ENCODE data around the gene AGAP1.

AGAP1 gene

DNA sequence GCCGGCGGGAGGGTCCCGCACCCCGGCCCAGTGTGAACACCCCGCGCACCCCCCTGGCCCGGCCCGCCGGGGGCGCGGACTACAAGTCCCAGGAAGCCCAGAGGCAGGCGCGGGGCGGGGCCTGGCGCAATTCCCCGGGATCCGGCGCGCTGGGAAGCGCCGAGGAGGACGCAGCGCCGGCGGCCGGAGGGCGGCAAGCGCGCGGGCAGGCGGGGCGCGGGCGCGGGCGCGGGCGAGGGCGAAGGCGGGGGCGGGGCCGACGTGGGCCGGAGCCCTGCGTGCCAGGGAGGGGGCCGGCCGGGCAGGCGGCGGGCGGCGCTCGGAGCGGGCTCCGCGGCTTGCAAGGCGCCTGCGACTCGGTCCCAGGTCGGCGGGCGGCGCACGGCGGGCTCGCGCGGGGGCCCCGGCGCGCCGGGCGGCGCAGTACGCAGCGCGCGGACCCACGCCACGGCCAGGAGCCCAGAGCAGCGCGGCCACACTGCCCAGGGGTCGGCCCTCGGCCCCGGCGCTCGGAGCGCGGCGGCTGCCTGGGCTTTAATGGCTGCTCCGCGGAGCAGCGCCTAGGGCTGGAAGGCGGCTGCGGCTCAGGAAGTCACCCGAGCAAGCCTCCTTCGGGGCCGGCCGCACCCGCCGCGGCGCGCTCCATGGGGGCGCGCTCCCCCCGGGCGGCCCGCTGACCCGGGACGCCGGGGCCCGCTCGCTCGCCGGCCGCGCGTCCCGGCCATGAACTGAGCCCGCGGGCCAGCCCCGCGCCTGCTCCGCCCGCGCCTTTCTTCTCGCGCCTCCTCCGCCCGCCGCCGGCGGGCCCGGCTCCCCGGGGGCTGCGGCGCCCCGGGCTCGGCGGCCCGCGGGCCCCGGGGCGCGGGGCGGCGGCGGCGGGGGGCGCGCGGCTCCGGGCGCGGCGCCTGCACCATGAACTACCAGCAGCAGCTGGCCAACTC, at the start of gene AGAP1:
Gene AGAP1 (plus strand): TSS at position 269 of the 941 bp plus-strand sequence.
- H3K27ac ChIP-seq (ENCODE audit: low read depth, low read length), result 0 out of 2 replicates have a peak within 1 kb of the TSS, but pooled peaks have one; percentile 36
- peaks cover 10% of the 10 kb centered on the region; the same call in 1 of the 2 replicates for H3K27me3 ChIP-seq (ENCODE audit: control insufficient read depth, insufficient read depth, low read length)
- peaks cover 34% of the 10 kb centered on the region for H3K4me1 ChIP-seq (ENCODE audit: control insufficient read depth, insufficient read depth, low read length)
- H3K4me3 ChIP-seq (ENCODE audit: low read depth, low read length), result peak within 1 kb of the TSS; percentile 94
- H3K9me3 ChIP-seq (ENCODE audit: control insufficient read depth, insufficient read depth, low read depth, low read length), result peaks cover 3% of the 10 kb centered on the region; the same call in 1 of the 2 replicates
- no peaks in the 10 kb centered on the region for H3K36me3 ChIP-seq (ENCODE audit: control insufficient read depth, insufficient read depth, low read length)
- peak within 1 kb of the TSS; percentile 75 for H3K9ac ChIP-seq (ENCODE audit: low read length)

DNA sequence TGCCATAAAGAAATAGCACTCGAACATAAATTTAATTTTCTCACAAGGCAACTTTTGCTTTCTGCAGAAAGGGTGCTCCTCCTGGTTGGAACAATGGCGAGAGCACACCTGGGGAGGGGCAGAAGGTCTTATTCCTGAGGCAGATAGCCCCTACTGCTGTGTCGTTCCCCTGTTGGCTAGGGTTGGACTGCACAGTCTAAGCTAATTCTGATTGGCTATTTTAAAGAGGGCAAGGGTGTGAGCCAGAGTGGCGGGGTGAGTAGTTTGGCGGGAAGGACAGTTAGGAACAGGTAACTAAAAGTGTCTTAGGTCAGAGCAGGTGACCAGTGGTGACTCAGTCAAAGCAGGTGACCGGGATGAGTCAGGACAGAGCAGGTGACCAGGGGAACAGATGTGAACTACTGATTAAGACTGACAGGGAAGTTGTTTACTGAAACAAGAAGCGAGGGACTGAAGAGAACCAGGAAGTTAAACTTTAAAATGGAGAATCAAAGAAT, 49.7 kb upstream of the AGAP1 start:
- no peak overlapping the region for H3K9ac ChIP-seq (ENCODE audit: low read length)
- H3K9me3 ChIP-seq (ENCODE audit: control insufficient read depth, insufficient read depth, low read depth, low read length), result peaks cover 14% of the 10 kb centered on the region; the same call in 1 of the 2 replicates
- no peaks in the 10 kb centered on the region for H3K36me3 ChIP-seq (ENCODE audit: control insufficient read depth, insufficient read depth, low read length)
- no peak overlapping the region for H3K4me3 ChIP-seq (ENCODE audit: low read depth, low read length)
- H3K27ac ChIP-seq (ENCODE audit: low read depth, low read length), result no peak overlapping the region
- no peaks in the 10 kb centered on the region for H3K4me1 ChIP-seq (ENCODE audit: control insufficient read depth, insufficient read depth, low read length)
- no peaks in the 10 kb centered on the region for H3K27me3 ChIP-seq (ENCODE audit: control insufficient read depth, insufficient read depth, low read length)

DNA sequence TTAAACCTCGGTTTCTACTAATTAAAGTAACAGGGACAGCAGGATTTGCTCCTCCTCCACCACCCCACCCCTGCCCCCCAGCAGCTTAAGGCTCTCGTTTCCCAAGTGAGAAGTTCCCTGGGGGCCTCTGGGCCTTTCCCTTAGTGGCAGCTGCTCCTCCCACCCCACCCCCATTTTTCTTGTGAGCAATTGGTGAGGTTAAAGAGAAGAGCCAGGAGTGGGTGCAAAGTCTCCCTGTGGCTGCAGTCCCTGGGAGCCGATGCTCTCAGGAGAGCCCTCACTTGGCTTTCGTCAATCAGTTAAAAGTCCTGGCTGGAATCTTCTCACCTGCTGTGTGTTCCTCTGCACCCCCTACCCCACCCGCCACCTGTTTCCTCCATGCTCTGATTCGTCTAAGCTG, 48.7 kb upstream of the AGAP1 start:
- Histone ChIP-seq H3K27me3 (ENCODE audit: control insufficient read depth, insufficient read depth, low read length) (no peaks in the 10 kb centered on the region), H3K9ac (ENCODE audit: low read length) (no peak overlapping the region), H3K9me3 (ENCODE audit: control insufficient read depth, insufficient read depth, low read depth, low read length) (peaks cover 14% of the 10 kb centered on the region; the same call in 1 of the 2 replicates), H3K27ac (ENCODE audit: low read depth, low read length) (no peak overlapping the region), H3K4me1 (ENCODE audit: control insufficient read depth, insufficient read depth, low read length) (no peaks in the 10 kb centered on the region), H3K4me3 (ENCODE audit: low read depth, low read length) (no peak overlapping the region), H3K36me3 (ENCODE audit: control insufficient read depth, insufficient read depth, low read length) (no peaks in the 10 kb centered on the region)

DNA sequence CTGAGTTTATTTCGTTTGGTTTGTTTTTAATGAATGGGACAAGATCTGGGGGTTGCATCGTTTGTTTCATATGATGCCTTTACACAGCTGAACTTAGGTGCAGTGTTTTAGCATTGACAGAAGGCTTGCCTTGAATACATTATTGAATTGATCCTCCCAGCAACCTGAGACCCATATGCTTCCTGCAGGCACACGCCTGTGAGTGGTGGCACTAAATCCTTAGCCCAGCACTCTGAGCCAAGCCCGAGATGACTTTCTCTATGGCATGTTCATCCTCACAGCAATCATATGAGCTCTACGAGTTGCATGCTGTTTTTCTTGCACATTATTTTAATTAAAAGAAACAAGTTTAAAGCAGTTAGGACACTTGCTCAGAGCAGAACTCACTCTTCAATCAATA, 47.8 kb upstream of the AGAP1 start:
- H3K9me3 ChIP-seq (ENCODE audit: control insufficient read depth, insufficient read depth, low read depth, low read length), result peaks cover 14% of the 10 kb centered on the region; the same call in 1 of the 2 replicates
- no peak overlapping the region for H3K27ac ChIP-seq (ENCODE audit: low read depth, low read length)
- H3K4me3 ChIP-seq (ENCODE audit: low read depth, low read length), result no peak overlapping the region
- no peak overlapping the region for H3K9ac ChIP-seq (ENCODE audit: low read length)
- H3K36me3 ChIP-seq (ENCODE audit: control insufficient read depth, insufficient read depth, low read length), result no peaks in the 10 kb centered on the region
- no peaks in the 10 kb centered on the region for H3K27me3 ChIP-seq (ENCODE audit: control insufficient read depth, insufficient read depth, low read length)
- no peaks in the 10 kb centered on the region for H3K4me1 ChIP-seq (ENCODE audit: control insufficient read depth, insufficient read depth, low read length)

DNA sequence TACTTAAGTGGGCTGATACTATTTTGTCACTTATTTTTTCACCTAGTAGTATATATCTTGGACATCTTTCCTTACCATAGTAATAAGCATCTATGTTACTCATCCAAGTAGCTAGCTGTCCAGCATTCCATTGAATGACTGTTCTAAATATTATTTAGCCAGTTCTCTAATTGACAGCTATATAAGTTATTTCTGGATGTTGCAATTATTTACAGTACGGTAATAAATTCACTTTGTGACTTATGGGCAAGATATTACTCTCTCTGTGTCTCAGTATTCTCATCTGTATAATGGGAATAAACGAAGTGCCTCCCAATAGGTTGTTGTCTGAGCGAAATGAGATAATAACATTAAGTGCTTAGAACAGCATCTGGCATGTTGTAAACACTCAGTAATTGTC, 46.6 kb upstream of the AGAP1 start:
- Histone ChIP-seq H3K27me3 (ENCODE audit: control insufficient read depth, insufficient read depth, low read length) (no peaks in the 10 kb centered on the region), H3K36me3 (ENCODE audit: control insufficient read depth, insufficient read depth, low read length) (no peaks in the 10 kb centered on the region), H3K4me3 (ENCODE audit: low read depth, low read length) (no peak overlapping the region), H3K9ac (ENCODE audit: low read length) (no peak overlapping the region), H3K27ac (ENCODE audit: low read depth, low read length) (no peak overlapping the region), H3K9me3 (ENCODE audit: control insufficient read depth, insufficient read depth, low read depth, low read length) (peaks cover 14% of the 10 kb centered on the region; the same call in 1 of the 2 replicates), H3K4me1 (ENCODE audit: control insufficient read depth, insufficient read depth, low read length) (no peaks in the 10 kb centered on the region)

DNA sequence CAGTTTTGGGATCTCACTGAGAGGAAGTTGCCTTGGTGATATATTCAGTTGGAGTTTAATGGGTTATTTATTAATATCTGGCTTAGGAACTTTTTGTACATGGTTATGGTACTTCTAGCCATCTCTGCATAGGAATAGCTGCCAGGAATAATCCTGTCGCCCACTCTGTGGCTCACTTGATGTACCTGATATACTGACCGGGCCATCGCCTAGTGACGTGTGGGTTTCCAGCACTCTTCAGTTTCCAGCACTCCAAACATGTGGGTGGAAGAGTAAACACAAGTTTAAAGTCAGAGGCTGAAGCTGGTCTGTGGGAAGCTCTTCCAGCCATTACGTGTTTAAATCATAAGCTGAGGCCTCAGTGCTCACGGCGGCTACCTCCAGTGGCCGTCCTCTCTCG, 44.3 kb upstream of the AGAP1 start:
- no peak overlapping the region for H3K9ac ChIP-seq (ENCODE audit: low read length)
- H3K36me3 ChIP-seq (ENCODE audit: control insufficient read depth, insufficient read depth, low read length), result no peaks in the 10 kb centered on the region
- no peaks in the 10 kb centered on the region for H3K9me3 ChIP-seq (ENCODE audit: control insufficient read depth, insufficient read depth, low read depth, low read length)
- no peak overlapping the region for H3K27ac ChIP-seq (ENCODE audit: low read depth, low read length)
- no peak overlapping the region for H3K4me3 ChIP-seq (ENCODE audit: low read depth, low read length)
- H3K27me3 ChIP-seq (ENCODE audit: control insufficient read depth, insufficient read depth, low read length), result no peaks in the 10 kb centered on the region
- H3K4me1 ChIP-seq (ENCODE audit: control insufficient read depth, insufficient read depth, low read length), result no peaks in the 10 kb centered on the region

DNA sequence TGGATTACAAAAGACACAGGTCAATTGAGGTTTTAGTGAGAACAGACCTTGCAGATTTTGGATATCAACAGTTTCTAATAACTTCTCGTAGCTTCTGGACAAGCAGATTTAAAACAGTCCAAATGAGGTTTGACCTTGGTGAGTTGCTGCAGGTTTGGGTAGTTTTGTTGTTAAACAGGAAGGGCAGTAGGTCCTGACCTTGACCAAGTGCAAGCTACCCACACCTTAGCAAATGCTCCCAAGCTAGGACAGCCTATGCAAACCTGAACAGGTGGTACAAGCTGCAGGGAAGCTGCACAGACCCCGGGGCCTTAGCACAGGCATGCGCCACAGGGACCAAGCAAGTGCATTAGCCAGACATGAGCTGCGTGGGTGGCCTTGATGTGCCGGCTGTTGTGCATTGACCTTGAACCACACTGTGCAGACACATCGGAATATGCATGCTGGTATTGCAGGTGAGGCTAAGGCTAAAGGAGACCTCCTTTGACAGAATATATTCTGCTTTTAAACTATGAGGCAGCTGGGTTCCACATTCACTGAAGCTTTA, 40.2 kb upstream of the AGAP1 start:
- Histone ChIP-seq H3K27me3 (ENCODE audit: control insufficient read depth, insufficient read depth, low read length) (no peaks in the 10 kb centered on the region), H3K9ac (ENCODE audit: low read length) (no peak overlapping the region), H3K4me3 (ENCODE audit: low read depth, low read length) (no peak overlapping the region), H3K4me1 (ENCODE audit: control insufficient read depth, insufficient read depth, low read length) (no peaks in the 10 kb centered on the region; the same call in 1 of the 2 replicates), H3K9me3 (ENCODE audit: control insufficient read depth, insufficient read depth, low read depth, low read length) (no peaks in the 10 kb centered on the region), H3K36me3 (ENCODE audit: control insufficient read depth, insufficient read depth, low read length) (no peaks in the 10 kb centered on the region), H3K27ac (ENCODE audit: low read depth, low read length) (no peak overlapping the region)

DNA sequence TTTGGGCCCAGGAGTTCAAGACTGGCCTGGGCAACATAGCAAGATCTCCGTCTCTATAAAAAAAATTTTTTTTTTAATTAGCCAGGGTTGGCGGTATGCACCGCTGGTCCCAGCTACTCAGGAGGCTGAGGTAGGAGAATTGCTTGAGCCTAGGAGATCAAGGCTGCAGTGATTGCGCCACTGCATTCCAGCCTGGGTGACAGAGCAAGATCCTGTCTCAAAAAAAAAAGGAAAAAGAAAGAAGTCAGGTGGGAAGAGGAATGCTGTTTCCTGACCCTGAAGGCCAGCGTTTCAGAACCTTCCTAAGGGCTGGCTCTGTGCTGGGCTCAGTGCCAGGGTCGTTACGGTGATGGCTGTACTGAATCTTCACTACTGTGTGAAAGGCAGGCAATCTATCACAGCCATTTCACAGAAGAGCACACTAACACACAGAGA, 35.0 kb upstream of the AGAP1 start:
- Histone ChIP-seq H3K4me1 (ENCODE audit: control insufficient read depth, insufficient read depth, low read length) (no peaks in the 10 kb centered on the region; the same call in 1 of the 2 replicates), H3K36me3 (ENCODE audit: control insufficient read depth, insufficient read depth, low read length) (no peaks in the 10 kb centered on the region), H3K9me3 (ENCODE audit: control insufficient read depth, insufficient read depth, low read depth, low read length) (no peaks in the 10 kb centered on the region), H3K27ac (ENCODE audit: low read depth, low read length) (no peak overlapping the region), H3K9ac (ENCODE audit: low read length) (no peak overlapping the region), H3K27me3 (ENCODE audit: control insufficient read depth, insufficient read depth, low read length) (no peaks in the 10 kb centered on the region), H3K4me3 (ENCODE audit: low read depth, low read length) (no peak overlapping the region)

DNA sequence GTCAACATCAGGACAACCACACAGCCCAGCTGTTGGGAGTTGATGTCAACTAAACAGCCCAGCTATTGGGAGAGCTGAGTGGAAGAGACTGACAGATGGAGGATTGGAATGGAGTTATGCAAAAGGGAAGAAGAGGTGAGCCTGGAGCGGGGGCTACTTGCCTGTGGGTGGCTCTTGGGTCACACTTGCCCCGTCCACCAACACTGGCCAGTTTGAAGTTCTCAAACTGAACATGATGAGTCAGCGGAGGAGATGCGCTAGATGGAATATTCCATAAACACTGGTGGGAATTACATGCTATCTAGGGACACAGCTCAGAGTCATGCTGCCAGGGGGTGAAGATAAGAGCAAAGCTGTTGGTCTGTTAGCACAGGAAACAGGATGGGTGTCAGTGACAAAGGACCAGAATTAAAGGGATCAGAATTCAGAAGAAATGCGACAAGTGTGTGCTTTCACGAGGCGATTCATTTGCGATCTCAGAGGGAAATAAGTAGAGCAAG, 33.2 kb upstream of the AGAP1 start:
- Histone ChIP-seq H3K9me3 (ENCODE audit: control insufficient read depth, insufficient read depth, low read depth, low read length) (no peaks in the 10 kb centered on the region), H3K4me1 (ENCODE audit: control insufficient read depth, insufficient read depth, low read length) (no peaks in the 10 kb centered on the region; the same call in 1 of the 2 replicates), H3K27me3 (ENCODE audit: control insufficient read depth, insufficient read depth, low read length) (no peaks in the 10 kb centered on the region), H3K27ac (ENCODE audit: low read depth, low read length) (no peak overlapping the region), H3K9ac (ENCODE audit: low read length) (no peak overlapping the region), H3K4me3 (ENCODE audit: low read depth, low read length) (no peak overlapping the region), H3K36me3 (ENCODE audit: control insufficient read depth, insufficient read depth, low read length) (no peaks in the 10 kb centered on the region)

DNA sequence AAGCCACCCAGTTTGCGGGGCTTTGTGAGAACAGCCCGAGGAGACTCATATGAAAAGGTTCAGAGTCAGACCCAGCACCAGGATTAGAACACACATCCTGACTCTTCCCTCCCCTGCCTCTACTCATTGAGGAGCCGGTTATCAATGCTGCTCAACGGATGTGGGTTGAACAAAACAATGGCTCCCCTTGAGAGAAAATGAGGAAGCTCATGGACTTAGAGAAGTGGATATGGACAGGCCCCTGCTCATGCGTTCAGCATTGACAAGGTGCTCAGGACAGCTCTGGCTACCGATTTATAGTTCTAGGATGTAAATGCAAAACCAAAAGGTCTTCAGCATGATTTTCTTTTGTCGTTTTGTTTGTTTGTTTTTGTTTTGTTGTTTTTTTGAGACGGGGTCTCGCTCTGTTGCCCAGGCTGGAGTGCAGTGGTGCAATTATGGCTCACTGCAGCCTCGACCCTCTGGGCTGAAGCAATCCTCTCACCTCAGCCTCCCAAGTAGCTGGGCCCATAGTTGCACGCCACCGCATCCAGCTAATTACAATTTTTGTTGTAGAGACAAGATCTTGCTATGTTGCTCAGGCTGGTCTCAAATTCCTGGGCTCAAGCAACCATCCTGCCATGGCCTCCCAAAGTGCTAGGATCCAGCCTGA, 32.0 kb upstream of the AGAP1 start:
- Histone ChIP-seq H3K27me3 (ENCODE audit: control insufficient read depth, insufficient read depth, low read length) (no peaks in the 10 kb centered on the region), H3K4me1 (ENCODE audit: control insufficient read depth, insufficient read depth, low read length) (no peaks in the 10 kb centered on the region; the same call in 1 of the 2 replicates), H3K36me3 (ENCODE audit: control insufficient read depth, insufficient read depth, low read length) (no peaks in the 10 kb centered on the region), H3K9ac (ENCODE audit: low read length) (no peak overlapping the region), H3K9me3 (ENCODE audit: control insufficient read depth, insufficient read depth, low read depth, low read length) (no peaks in the 10 kb centered on the region), H3K27ac (ENCODE audit: low read depth, low read length) (no peak overlapping the region), H3K4me3 (ENCODE audit: low read depth, low read length) (no peak overlapping the region)

All from HUES6 (cell line).